ENCODE data around the gene RPL31.

The RPL31 gene

DNA sequence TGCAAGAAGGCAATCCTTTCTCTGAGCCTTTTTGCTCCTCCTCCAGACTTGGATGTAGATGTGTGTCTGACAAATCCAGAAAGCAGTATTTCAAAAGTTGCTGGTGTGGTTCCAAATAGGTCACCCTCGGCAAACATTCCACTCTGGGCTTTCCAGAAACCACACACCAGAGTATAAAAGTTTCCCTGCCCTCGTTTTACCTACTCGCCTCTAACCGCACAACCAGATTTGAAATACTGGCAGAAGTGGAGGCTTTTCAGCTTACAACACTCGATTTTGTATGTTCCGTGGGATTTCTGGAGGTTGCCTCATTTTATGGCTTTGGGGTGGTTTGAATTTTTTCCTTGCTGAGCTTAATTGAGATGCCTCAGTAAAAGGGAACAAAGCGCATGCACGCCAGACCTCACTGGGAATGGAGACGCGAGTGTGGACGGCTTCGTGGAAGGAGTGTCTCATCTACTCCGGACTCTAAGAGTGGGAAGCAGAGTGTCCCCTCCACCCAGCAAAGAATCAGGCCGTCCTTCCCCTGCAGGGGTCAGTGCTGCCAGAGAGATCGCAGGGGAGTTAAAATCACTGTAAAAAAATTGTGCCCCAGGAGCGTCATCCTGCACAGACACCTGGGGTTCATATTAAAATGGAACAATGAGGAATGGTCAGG is 44.0 kb upstream of the RPL31 start:
- Histone ChIP-seq H3K9me3 (ENCODE audit: low read length) (no peaks in the 10 kb centered on the region), H2AFZ (ENCODE audit: low read length) (no peak overlapping the region), H3F3A (ENCODE audit: insufficient read depth, low read length) (no peaks in the 10 kb centered on the region), H3K9me2 (ENCODE audit: low read depth, low read length) (no peaks in the 10 kb centered on the region), H3K79me2 (ENCODE audit: insufficient read depth, low read length) (no peaks in the 10 kb centered on the region), H3K36me3 (ENCODE audit: insufficient read depth, low read length) (no peaks in the 10 kb centered on the region), H3K4me3 (ENCODE audit: low read depth, low read length, poor library complexity, severe bottlenecking) (no peak overlapping the region), H3K4me2 (ENCODE audit: low read length) (no peak overlapping the region), H3K27ac (ENCODE audit: low read depth, low read length, poor library complexity, severe bottlenecking) (no peak overlapping the region), H3K27me3 (ENCODE audit: insufficient read depth, low read length) (peaks cover 8% of the 10 kb centered on the region; the same call in 1 of the 2 replicates), H3K9ac (ENCODE audit: low read length) (no peak overlapping the region), H4K20me1 (ENCODE audit: insufficient read depth, low read length) (no peaks in the 10 kb centered on the region), H3K4me1 (ENCODE audit: insufficient read depth, low read length, severe bottlenecking) (no peaks in the 10 kb centered on the region)
- TF ChIP-seq, protein P1, sequence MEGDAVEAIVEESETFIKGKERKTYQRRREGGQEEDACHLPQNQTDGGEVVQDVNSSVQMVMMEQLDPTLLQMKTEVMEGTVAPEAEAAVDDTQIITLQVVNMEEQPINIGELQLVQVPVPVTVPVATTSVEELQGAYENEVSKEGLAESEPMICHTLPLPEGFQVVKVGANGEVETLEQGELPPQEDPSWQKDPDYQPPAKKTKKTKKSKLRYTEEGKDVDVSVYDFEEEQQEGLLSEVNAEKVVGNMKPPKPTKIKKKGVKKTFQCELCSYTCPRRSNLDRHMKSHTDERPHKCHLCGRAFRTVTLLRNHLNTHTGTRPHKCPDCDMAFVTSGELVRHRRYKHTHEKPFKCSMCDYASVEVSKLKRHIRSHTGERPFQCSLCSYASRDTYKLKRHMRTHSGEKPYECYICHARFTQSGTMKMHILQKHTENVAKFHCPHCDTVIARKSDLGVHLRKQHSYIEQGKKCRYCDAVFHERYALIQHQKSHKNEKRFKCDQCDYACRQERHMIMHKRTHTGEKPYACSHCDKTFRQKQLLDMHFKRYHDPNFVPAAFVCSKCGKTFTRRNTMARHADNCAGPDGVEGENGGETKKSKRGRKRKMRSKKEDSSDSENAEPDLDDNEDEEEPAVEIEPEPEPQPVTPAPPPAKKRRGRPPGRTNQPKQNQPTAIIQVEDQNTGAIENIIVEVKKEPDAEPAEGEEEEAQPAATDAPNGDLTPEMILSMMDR (IDR thresholded peaks at IDR 0.05; ENCODE audit: low read length): no peak
- TF ChIP-seq EZH2 (IDR thresholded peaks at IDR 0.05; ENCODE audit: borderline replicate concordance, low read length): no peak

DNA sequence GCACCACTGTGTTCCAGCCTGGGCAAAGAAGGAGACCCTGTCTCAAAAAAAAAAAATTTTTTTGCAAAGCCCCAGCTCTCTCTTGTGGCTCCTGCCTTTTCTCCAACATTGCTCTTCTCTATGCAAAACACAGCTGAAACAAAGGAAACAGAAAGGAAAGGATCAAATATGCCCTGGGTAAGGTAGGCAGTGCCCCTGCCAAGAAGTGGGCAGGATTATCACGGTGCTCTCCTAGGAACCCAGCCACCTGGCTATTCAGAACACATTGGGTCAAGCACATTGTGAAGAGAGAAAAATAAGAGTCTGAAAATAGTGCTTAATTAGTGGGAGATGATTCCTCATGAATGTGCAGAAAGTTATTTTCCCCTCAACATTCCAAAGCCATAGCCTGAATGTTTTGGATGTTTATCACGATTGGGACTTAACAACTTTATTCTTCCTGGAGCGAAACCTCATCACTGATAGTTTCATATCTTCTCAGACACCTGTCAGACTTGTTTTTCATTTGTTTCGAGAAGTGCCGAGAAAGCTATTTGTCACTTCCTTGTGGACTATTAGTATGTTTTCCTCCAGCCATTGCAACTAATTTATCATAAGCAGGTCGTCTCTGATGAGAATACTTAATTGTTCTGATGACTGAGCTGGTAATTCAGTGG is 42.7 kb upstream of the RPL31 start:
- Histone ChIP-seq H3K4me2 (ENCODE audit: low read length) (no peak overlapping the region), H3K4me1 (ENCODE audit: insufficient read depth, low read length, severe bottlenecking) (no peaks in the 10 kb centered on the region), H3F3A (ENCODE audit: insufficient read depth, low read length) (no peaks in the 10 kb centered on the region), H3K9me3 (ENCODE audit: low read length) (no peaks in the 10 kb centered on the region), H3K9ac (ENCODE audit: low read length) (no peak overlapping the region), H3K36me3 (ENCODE audit: insufficient read depth, low read length) (no peaks in the 10 kb centered on the region), H3K4me3 (ENCODE audit: low read depth, low read length, poor library complexity, severe bottlenecking) (no peak overlapping the region), H4K20me1 (ENCODE audit: insufficient read depth, low read length) (no peaks in the 10 kb centered on the region), H3K9me2 (ENCODE audit: low read depth, low read length) (no peaks in the 10 kb centered on the region), H3K27me3 (ENCODE audit: insufficient read depth, low read length) (no peaks in the 10 kb centered on the region), H2AFZ (ENCODE audit: low read length) (no peak overlapping the region), H3K27ac (ENCODE audit: low read depth, low read length, poor library complexity, severe bottlenecking) (no peak overlapping the region), H3K79me2 (ENCODE audit: insufficient read depth, low read length) (no peaks in the 10 kb centered on the region)
- TF ChIP-seq EZH2 (IDR thresholded peaks at IDR 0.05; ENCODE audit: borderline replicate concordance, low read length): no peak
- TF ChIP-seq, protein P1 (IDR thresholded peaks at IDR 0.05; ENCODE audit: low read length): no peak

DNA sequence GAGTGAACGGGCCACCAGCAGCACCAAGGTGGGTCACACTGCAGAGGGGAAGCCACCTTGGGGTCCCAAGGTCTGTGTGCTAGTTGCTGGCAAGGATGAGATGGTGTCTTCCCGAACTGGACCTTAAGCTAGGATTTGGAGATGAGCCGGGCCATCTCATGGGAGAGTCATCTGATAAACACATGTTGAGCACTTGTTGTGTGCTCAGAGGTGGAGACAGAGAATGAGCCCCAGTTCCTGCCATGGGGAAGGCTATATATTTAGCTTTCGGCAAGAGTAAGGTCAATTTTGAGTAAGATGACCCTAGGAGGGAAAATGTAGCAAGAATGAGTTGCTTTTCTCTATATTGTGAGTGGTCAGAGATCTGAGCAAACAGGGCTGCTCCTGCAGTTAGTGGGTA is 41.4 kb upstream of the RPL31 start:
- Histone ChIP-seq H3K9me2 (ENCODE audit: low read depth, low read length) (no peaks in the 10 kb centered on the region), H4K20me1 (ENCODE audit: insufficient read depth, low read length) (no peaks in the 10 kb centered on the region), H3K9me3 (ENCODE audit: low read length) (no peaks in the 10 kb centered on the region), H3K4me3 (ENCODE audit: low read depth, low read length, poor library complexity, severe bottlenecking) (no peak overlapping the region), H3K27me3 (ENCODE audit: insufficient read depth, low read length) (no peaks in the 10 kb centered on the region), H3K36me3 (ENCODE audit: insufficient read depth, low read length) (no peaks in the 10 kb centered on the region), H3K79me2 (ENCODE audit: insufficient read depth, low read length) (no peaks in the 10 kb centered on the region), H3F3A (ENCODE audit: insufficient read depth, low read length) (no peaks in the 10 kb centered on the region), H3K4me1 (ENCODE audit: insufficient read depth, low read length, severe bottlenecking) (no peaks in the 10 kb centered on the region), H3K4me2 (ENCODE audit: low read length) (no peak overlapping the region), H2AFZ (ENCODE audit: low read length) (no peak overlapping the region), H3K9ac (ENCODE audit: low read length) (no peak overlapping the region), H3K27ac (ENCODE audit: low read depth, low read length, poor library complexity, severe bottlenecking) (no peak overlapping the region)
- TF ChIP-seq, protein P1 (IDR thresholded peaks at IDR 0.05; ENCODE audit: low read length): no peak
- TF ChIP-seq EZH2 (IDR thresholded peaks at IDR 0.05; ENCODE audit: borderline replicate concordance, low read length): no peak

Measured in OCI-LY1 (cell line).